Measurements from ENCODE around the gene PTPN11. TPM values are rescaled to one million over a fixed set of nuclear protein-coding genes. Genes with fewer than 3 reads are reported as not detected.
"Not testable (repeated sequence)": the region's sequence is repeated elsewhere in the genome, so short reads cannot be mapped to it uniquely, and the experiment has no call there.

Gene PTPN11
- total RNA-seq, 1 experiment from 2014 or later, result 16.5 TPM

- in situ Hi-C loops (cut with HindIII; ENCODE audit: low pct_unique_long_range_greater_than_20kb, low sequenced_read_pairs), result no loop called here
These were observed 21.0 kb downstream of the PTPN11 start for GRCh38 chr12:112439769-112440168.

GRCh38 chr12:112440653-112441052 lies 21.9 kb downstream of the PTPN11 start:
- in situ Hi-C loops (cut with HindIII; ENCODE audit: low pct_unique_long_range_greater_than_20kb, low sequenced_read_pairs), result not testable (repeated sequence)

More at GRCh38 chr12:112439769-112440168, 21.0 kb downstream of the PTPN11 start:
- no peak for DNase-seq (ENCODE audit: low read depth)

GRCh38 chr12:112443916-112444315 lies 25.2 kb downstream of the PTPN11 start:
- DNase-seq (ENCODE audit: low read depth), result no peak
- in situ Hi-C loops (cut with HindIII; ENCODE audit: low pct_unique_long_range_greater_than_20kb, low sequenced_read_pairs), result no loop called here

More at GRCh38 chr12:112440653-112441052, 21.9 kb downstream of the PTPN11 start:
- not testable (repeated sequence) for DNase-seq (ENCODE audit: low read depth)

GRCh38 chr12:112446008-112446725 lies 27.4 kb downstream of the PTPN11 start:
- no peak for DNase-seq (ENCODE audit: low read depth)
- in situ Hi-C loops (cut with HindIII; ENCODE audit: low pct_unique_long_range_greater_than_20kb, low sequenced_read_pairs), result no loop called here

- DNase-seq (ENCODE audit: low read depth), result no peak
These were observed 28.4 kb downstream of the PTPN11 start for GRCh38 chr12:112447106-112447505.

GRCh38 chr12:112448165-112448564 lies 29.4 kb downstream of the PTPN11 start:
- DNase-seq (ENCODE audit: low read depth); in situ Hi-C loops (cut with HindIII; ENCODE audit: low pct_unique_long_range_greater_than_20kb, low sequenced_read_pairs): not testable (repeated sequence)

More at GRCh38 chr12:112447106-112447505, 28.4 kb downstream of the PTPN11 start:
- in situ Hi-C loops (cut with HindIII; ENCODE audit: low pct_unique_long_range_greater_than_20kb, low sequenced_read_pairs), result no loop called here

- DNase-seq (ENCODE audit: low read depth), result no peak
- in situ Hi-C loops (cut with HindIII; ENCODE audit: low pct_unique_long_range_greater_than_20kb, low sequenced_read_pairs), result no loop called here
These were observed 32.0 kb downstream of the PTPN11 start for GRCh38 chr12:112450725-112451124.

GRCh38 chr12:112456029-112456428 lies 37.3 kb downstream of the PTPN11 start:
- DNase-seq (ENCODE audit: low read depth), result no peak
- in situ Hi-C loops (cut with HindIII; ENCODE audit: low pct_unique_long_range_greater_than_20kb, low sequenced_read_pairs), result no loop called here

- in situ Hi-C loops (cut with HindIII; ENCODE audit: low pct_unique_long_range_greater_than_20kb, low sequenced_read_pairs); DNase-seq (ENCODE audit: low read depth): not testable (repeated sequence)
These were observed 38.4 kb downstream of the PTPN11 start for GRCh38 chr12:112457142-112457541.

- no peak for DNase-seq (ENCODE audit: low read depth)
- in situ Hi-C loops (cut with HindIII; ENCODE audit: low pct_unique_long_range_greater_than_20kb, low sequenced_read_pairs), result no loop called here
These were observed 39.6 kb downstream of the PTPN11 start for GRCh38 chr12:112458330-112458729.

GRCh38 chr12:112458751-112459150 lies 40.0 kb downstream of the PTPN11 start:
- no peak for DNase-seq (ENCODE audit: low read depth)
- in situ Hi-C loops (cut with HindIII; ENCODE audit: low pct_unique_long_range_greater_than_20kb, low sequenced_read_pairs), result no loop called here

- DNase-seq (ENCODE audit: low read depth), result no peak
- in situ Hi-C loops (cut with HindIII; ENCODE audit: low pct_unique_long_range_greater_than_20kb, low sequenced_read_pairs), result no loop called here
These were observed 44.7 kb downstream of the PTPN11 start for GRCh38 chr12:112463478-112463877.

- DNase-seq (ENCODE audit: low read depth), result no peak
- in situ Hi-C loops (cut with HindIII; ENCODE audit: low pct_unique_long_range_greater_than_20kb, low sequenced_read_pairs), result no loop called here
These were observed 45.9 kb downstream of the PTPN11 start for GRCh38 chr12:112464605-112465004.

GRCh38 chr12:112466011-112466422 lies 47.3 kb downstream of the PTPN11 start:
- DNase-seq (ENCODE audit: low read depth), result no peak

GRCh38 chr12:112466835-112467234 lies 48.1 kb downstream of the PTPN11 start:
- no peak for DNase-seq (ENCODE audit: low read depth)
- in situ Hi-C loops (cut with HindIII; ENCODE audit: low pct_unique_long_range_greater_than_20kb, low sequenced_read_pairs), result no loop called here

More at GRCh38 chr12:112466011-112466422, 47.3 kb downstream of the PTPN11 start:
- in situ Hi-C loops (cut with HindIII; ENCODE audit: low pct_unique_long_range_greater_than_20kb, low sequenced_read_pairs), result no loop called here

- DNase-seq (ENCODE audit: low read depth), result no peak
- in situ Hi-C loops (cut with HindIII; ENCODE audit: low pct_unique_long_range_greater_than_20kb, low sequenced_read_pairs), result no loop called here
These were observed 49.3 kb downstream of the PTPN11 start for GRCh38 chr12:112468046-112468445.

GRCh38 chr12:112473056-112473455 lies 54.3 kb downstream of the PTPN11 start:
- in situ Hi-C loops (cut with HindIII; ENCODE audit: low pct_unique_long_range_greater_than_20kb, low sequenced_read_pairs), result no loop called here
- peak; percentile 2 for DNase-seq (ENCODE audit: low read depth)

- no peak for DNase-seq (ENCODE audit: low read depth)
- in situ Hi-C loops (cut with HindIII; ENCODE audit: low pct_unique_long_range_greater_than_20kb, low sequenced_read_pairs), result no loop called here
These were observed 60.7 kb downstream of the PTPN11 start for GRCh38 chr12:112479413-112479812.

GRCh38 chr12:112480931-112481330 lies 62.2 kb downstream of the PTPN11 start:
- in situ Hi-C loops (cut with HindIII; ENCODE audit: low pct_unique_long_range_greater_than_20kb, low sequenced_read_pairs), result no loop called here

GRCh38 chr12:112482733-112483132 lies 64.0 kb downstream of the PTPN11 start:
- in situ Hi-C loops (cut with HindIII; ENCODE audit: low pct_unique_long_range_greater_than_20kb, low sequenced_read_pairs), result no loop called here
- no peak for DNase-seq (ENCODE audit: low read depth)

More at GRCh38 chr12:112480931-112481330, 62.2 kb downstream of the PTPN11 start:
- no peak for DNase-seq (ENCODE audit: low read depth)

Measured in Caki2 (cell line).